ENCODE measurements around the gene AGFG2. TPM values are rescaled to one million over a fixed set of nuclear protein-coding genes. Genes with fewer than 3 reads are reported as not detected.
A peak's percentile ranks its signal among the peaks of the same experiment; 100 is the strongest.

Gene AGFG2
- total RNA-seq, 1 experiment from 2014 or later = 11.2 TPM

DNA sequence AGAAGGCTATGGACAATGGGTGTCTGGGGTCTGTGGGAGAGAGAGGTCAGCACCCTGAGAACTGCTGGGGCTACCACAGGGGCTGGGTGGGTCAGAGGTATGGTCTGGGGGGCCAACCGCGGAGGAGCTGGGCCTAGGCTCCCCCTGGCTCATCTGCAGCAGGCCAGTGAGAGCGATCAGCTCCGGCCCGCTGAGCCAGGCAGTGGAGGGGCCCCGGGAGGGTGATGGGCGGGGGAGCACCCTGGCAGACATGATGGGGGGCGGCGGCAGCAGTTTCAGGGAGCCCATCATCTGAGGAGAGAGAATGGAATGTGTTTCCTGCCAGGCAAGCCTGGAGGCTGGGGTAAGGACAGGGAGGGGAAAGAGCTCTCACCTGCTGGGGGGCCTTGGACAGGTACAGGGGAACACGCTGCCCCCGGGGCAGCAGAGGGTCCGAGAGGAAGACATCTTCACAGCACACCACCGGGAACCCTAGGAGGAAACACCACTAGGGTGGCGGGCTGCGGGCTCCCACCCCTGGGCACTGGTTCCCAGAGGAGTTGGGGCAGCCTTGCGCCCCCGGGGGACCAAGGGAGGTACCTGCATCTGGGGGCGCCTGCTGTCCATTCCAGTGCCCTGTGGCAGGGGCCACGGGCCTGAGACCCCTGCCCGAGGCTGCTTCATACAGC, 33.4 kb downstream of the AGFG2 start:
- peaks cover 5% of the 10 kb centered on the region for H3K27me3 Mint-ChIP-seq (ENCODE audit: low read depth)
- Histone ChIP-seq H3K27me3 (ENCODE audit: insufficient read depth, low read length) (no peaks in the 10 kb centered on the region), H3K56ac (ENCODE audit: insufficient read length, low read depth, low read length) (no peak overlapping the region), H4K20me1 (ENCODE audit: control insufficient read depth, insufficient read depth, insufficient read length) (no peaks in the 10 kb centered on the region), H3K27ac (ENCODE audit: insufficient read length, low read depth, low read length) (no peak overlapping the region), H3K18ac (ENCODE audit: insufficient read length, low read depth, low read length) (no peak overlapping the region), H3K4ac (ENCODE audit: low read depth, low read length) (no peak overlapping the region), H2AK5ac (ENCODE audit: insufficient read length, low read length) (no peak overlapping the region), H2BK20ac (ENCODE audit: low read depth, low read length, poor library complexity, severe bottlenecking) (no peak overlapping the region), H2AFZ (ENCODE audit: low read length) (no peak overlapping the region), H3K9ac (ENCODE audit: extremely low read depth, insufficient read length, low read length) (no peak overlapping the region), H3K4me1 (ENCODE audit: insufficient read depth, low read length) (peaks cover 6% of the 10 kb centered on the region; the same call in 1 of the 2 replicates), H3K9me3 (ENCODE audit: control insufficient read depth, low read depth, low read length) (no peaks in the 10 kb centered on the region), H3K23ac (ENCODE audit: insufficient read length, low read depth, low read length) (no peak overlapping the region), H3T11ph (ENCODE audit: low read length) (no peak overlapping the region), H2BK12ac (ENCODE audit: insufficient read length, low read depth, low read length) (no peak overlapping the region), H3K14ac (ENCODE audit: insufficient read depth, low read length) (no peak overlapping the region), H2BK5ac (ENCODE audit: insufficient read length, low read length) (no peak overlapping the region), H4K5ac (ENCODE audit: insufficient read length, low read depth, low read length) (no peak overlapping the region), H2BK120ac (ENCODE audit: low read depth, low read length, poor library complexity, severe bottlenecking) (no peak overlapping the region), H4K91ac (ENCODE audit: insufficient read length, low read depth, low read length) (no peak overlapping the region), H3K79me2 (ENCODE audit: insufficient read depth, low read length) (no peaks in the 10 kb centered on the region), H3K23me2 (ENCODE audit: insufficient read length, low read depth, low read length, poor library complexity, severe bottlenecking) (peaks cover 9% of the 10 kb centered on the region), H2BK15ac (ENCODE audit: low read depth, low read length) (no peak overlapping the region), H3K4me2 (ENCODE audit: insufficient read depth, insufficient read length, low read length) (no peak overlapping the region), H3K79me1 (ENCODE audit: insufficient read depth, low read depth, low read length, poor library complexity, severe bottlenecking) (no peaks in the 10 kb centered on the region), H4K8ac (replicated peaks; ENCODE audit: insufficient read length, low read depth, low read length) (no peak overlapping the region)
- no CpG with 5 or more reads among the region's 20 CpGs for WGBS (ENCODE audit: extremely low coverage, insufficient read length, low lambda C conversion rate)
- TF ChIP-seq, protein P1, sequence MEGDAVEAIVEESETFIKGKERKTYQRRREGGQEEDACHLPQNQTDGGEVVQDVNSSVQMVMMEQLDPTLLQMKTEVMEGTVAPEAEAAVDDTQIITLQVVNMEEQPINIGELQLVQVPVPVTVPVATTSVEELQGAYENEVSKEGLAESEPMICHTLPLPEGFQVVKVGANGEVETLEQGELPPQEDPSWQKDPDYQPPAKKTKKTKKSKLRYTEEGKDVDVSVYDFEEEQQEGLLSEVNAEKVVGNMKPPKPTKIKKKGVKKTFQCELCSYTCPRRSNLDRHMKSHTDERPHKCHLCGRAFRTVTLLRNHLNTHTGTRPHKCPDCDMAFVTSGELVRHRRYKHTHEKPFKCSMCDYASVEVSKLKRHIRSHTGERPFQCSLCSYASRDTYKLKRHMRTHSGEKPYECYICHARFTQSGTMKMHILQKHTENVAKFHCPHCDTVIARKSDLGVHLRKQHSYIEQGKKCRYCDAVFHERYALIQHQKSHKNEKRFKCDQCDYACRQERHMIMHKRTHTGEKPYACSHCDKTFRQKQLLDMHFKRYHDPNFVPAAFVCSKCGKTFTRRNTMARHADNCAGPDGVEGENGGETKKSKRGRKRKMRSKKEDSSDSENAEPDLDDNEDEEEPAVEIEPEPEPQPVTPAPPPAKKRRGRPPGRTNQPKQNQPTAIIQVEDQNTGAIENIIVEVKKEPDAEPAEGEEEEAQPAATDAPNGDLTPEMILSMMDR (conservative IDR thresholded peaks at IDR 0.05) = no peak
- DNase-seq = peak; percentile 35
- peak overlapping the region in 1 of 2 experiments; percentile 29; a peak in 2 of 5 replicates for H3K4me3 Mint-ChIP-seq
- peaks cover 26 to 31% of the 10 kb centered on the region in 2 experiments for H3K4me1 Mint-ChIP-seq
- peaks cover 0 to 2% of the 10 kb centered on the region in 2 experiments; a peak in 1 of 5 replicates for H3K9me3 Mint-ChIP-seq
- H3K36me3 Mint-ChIP-seq (ENCODE audit: insufficient read depth in 1 of 3, low read depth in 3 of 3) = peaks cover 6 to 15% (median 13%) of the 10 kb centered on the region in 3 experiments; a peak in 6 of 7 replicates
- peak overlapping the region; percentile 77 to 93 (median 91); a peak in 5 of 7 replicates for H3K27ac Mint-ChIP-seq
